Measurements from ENCODE around the gene PEF1.

The PEF1 gene, protein sequence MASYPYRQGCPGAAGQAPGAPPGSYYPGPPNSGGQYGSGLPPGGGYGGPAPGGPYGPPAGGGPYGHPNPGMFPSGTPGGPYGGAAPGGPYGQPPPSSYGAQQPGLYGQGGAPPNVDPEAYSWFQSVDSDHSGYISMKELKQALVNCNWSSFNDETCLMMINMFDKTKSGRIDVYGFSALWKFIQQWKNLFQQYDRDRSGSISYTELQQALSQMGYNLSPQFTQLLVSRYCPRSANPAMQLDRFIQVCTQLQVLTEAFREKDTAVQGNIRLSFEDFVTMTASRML

DNA sequence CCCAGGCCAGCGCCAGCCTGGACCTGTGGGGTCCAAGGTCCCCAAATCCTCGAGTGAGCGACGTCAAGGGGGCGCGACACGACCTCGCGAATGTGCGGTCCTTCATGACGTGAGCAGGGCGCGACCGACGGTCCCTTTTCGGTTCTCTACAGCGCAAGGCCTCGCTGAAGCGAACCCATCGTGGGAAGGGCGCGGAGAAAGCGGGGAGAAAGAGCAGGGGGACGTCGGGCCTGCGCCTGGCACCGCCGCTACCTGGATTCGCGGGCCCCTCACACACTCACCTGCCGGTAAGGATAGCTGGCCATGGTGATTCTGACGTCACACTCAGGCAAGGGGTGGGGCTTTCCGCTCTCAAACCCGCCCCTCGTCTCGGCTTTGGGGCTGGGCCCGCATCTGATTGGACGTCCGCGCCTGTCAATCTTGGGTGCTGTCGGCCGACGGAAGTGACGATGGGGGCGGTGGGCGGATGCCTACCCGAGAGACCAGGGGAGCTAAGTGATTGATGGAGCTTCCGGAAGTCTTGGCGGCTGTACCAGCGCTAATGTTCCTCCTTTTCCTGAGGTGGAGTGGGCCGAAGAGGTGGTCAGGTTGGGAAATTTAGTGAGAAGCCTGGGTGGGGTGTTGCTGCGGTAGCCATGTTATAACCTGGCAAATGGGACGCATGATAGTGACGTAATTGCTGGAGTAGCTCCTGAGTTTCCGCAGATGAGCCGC lies at the start of gene PEF1:
TSS of gene PEF1 (minus strand) at position 317 of the 714 bp plus-strand sequence. CDS start at position 305, 12 bp downstream.
- DNase-seq, result peak; percentile 100

DNA sequence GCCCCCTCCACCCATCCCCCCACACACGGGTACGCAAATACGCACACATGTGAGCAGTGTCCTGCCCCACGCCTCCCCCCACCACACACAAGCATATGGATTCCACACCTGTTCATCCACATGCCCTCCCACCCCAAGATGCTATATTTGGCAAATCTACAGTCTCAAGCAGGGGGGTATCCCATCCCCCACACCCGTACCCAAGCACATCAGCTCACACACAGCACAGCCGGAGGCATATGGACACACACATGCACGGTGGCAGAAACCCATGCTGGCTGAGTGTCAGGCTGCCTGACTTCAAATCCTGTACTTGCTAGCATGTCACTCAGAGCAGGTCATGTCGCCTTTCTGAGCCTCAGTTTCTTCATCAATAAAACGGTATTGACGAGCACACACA lies 48.6 kb upstream of the PEF1 start:
- no peak for DNase-seq

DNA sequence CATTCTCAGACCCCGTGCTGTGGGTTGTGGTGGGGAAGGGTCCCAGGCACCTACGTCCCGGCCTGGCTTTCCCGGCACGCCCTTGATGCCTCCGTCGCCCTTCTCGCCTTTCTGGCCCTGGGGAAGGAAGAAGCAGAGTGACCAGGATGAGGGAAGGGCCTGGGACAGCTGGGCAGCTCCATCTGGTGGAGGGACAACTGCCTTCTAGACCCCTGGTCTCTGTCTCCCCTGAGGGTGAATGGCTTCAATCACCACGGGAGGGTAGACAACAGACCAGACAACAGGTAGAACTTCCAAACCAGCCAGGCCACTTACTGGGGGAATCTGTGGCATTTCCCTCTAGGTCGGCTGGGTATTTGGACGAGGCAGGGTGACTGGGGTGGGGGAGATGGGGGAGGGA lies 47.3 kb upstream of the PEF1 start:
- DNase-seq, result no peak

DNA sequence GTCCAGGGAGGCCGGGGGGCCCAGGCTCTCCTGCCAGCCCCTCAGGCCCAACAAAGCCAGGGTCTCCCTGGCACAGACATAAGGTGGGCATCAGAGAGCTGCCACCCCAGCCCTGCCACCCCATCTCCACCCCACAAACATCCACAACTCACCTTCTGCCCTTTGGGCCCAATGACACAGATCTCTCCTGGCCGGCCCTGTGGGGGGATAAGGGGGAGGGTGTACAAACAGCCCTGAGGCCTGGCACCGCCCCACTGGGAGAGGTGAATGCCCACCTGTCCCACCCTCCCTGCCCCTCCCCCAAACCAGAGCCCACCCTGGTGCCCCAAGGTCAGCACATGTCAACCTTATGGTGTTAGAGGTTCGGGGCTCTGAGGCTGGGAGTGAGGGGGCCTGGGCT lies 46.8 kb upstream of the PEF1 start:
- DNase-seq, result no peak

- no peak for DNase-seq
Measured at GRCh38 chr1:31690921-31691320, 46.2 kb upstream of the PEF1 start.

DNA sequence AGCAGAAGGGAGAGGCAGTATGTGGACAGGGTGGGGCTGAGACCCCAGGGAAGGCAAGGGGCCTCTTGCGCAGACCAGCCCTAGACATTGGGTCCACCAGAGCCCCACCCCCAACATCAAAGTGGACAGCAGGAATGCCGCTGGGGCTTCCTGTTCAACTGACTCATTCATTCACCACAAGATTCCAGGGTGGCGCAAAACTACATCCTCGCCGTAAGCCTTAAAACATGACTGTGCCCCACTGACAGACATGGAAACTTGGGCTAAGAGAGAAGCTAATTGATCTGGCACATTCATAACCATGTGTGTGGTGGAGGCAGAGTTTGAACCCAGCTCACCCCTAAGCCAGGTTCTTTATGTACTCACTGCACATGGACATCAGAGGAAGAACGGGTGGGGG lies 45.2 kb upstream of the PEF1 start:
- DNase-seq, result no peak

DNA sequence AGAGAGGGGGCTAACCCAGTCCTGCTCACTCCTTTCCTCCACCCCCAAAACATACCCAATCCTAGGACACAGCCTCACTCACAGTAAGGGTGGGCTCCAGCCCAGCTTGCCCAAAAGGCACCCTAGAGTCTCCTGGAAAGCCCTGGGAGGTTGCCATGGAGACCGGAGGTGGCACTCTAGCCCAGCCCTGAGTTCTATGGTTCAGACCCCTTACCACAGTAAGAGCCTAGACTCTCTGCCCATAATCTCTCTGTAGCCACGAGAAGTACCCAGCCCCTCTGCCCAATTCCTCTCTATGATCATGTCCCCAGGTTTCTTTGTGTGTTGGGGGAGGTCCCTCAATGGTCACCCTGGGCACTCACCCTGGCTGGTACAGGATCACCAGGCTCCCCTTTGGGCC lies 44.7 kb upstream of the PEF1 start:
- no peak for DNase-seq

DNA sequence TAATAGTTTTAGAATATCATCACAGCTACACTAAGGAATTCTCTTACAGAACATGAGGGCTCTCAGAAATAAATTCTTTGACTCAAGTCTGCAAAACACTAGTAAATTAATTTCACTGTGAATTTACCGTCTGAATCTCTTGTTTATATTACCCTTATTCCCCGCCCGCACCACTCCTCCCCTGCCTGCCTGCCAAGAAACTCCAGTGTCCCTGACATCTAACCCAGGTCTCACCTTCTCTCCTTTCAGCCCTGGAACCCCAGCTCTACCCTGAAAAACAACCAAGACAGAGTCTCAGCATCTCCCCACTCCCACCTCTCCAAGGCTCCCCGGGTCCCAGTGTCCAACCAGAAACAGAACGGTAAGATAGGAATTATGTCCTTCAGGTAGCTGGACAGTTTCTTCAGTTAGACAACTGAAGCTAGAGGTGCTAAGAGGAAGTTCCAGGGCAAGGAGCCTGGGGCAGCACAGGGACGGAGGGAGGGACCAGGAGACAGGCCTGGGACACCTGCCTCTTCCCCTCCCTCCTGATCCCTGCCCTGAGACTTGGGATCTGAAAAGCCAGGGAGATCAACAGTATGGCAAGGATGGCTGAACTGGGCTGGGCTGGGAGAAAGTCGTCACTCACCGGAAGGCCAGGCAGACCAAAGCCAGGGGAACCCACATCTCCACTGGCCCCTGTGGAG lies 43.7 kb upstream of the PEF1 start:
- DNase-seq, result no peak

- DNase-seq, result no peak
Measured at GRCh38 chr1:31687601-31688000, 42.9 kb upstream of the PEF1 start.

GRCh38 chr1:31685795-31686194 lies 41.1 kb upstream of the PEF1 start:
- no peak for DNase-seq

GRCh38 chr1:31683997-31684396 lies 39.3 kb upstream of the PEF1 start:
- DNase-seq, result no peak

DNA sequence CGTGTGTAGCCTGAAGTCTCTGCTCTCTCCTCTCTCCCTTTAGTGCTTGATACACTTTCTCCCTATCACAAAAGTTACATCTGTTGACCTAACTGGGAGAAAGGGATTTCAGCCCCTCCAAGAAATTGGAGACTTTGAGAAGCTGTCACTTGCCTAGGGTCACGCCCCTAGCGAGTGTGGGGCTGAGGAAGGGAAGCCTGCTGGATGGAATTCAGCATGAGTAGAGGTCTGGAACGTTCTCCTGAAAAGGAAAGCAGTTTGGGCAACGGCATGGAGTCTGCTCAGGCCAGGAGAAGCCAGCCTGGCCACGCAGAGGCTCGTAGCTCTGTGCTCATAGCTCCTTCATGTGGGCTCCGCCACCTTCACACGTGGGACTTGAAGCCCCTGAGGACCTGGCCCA lies 36.7 kb upstream of the PEF1 start:
- no peak for DNase-seq

DNA sequence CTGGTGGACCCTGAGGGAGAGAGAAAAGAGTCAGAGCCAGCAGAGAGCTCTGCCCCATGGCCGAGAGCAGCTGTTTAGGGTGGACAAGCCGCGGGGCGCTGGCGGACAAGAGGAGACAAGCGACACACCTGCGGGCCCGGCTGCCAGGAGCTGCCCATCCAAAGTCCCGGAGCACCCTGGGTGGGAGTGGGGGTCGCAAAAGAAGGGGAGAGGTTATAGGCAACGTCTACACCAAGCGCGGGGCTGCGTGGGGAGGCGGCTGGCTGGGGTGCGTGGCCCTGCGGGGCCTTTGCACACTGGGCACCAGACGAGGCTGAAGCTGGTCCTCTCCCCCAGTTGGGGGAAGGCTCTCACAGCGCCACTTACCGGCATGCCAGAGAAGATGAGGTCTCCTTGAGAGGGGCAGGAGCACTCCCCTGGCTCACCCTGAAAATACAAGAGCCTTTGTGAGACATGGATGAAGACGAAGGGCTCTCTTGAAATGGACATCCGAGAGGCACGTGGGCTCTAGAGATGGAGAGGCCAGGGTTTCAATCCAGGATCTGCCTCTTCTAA lies 35.1 kb upstream of the PEF1 start:
- DNase-seq, result no peak

GRCh38 chr1:31679091-31679490 lies 34.4 kb upstream of the PEF1 start:
- no peak for DNase-seq

GRCh38 chr1:31678681-31679080 lies 34.0 kb upstream of the PEF1 start:
- no peak for DNase-seq

DNA sequence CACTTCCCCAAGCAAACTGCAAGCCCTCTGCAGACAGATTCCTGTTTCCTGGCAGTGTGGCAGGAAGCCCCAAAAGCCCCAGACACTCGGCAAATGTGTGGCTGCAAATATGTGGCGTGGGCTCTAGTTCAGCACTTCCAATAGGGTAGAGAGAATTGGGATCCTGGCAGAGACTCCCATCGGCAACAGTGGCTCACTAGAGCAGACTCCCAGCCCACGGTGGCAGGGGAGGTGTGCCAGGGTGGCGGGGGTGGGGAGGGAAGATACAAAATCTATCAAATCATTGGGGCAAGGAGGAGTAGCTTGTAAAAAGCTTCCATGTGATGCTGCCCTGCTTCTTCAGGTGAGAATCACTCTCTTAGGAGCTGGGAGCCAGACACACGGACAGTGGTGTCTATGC lies 33.3 kb upstream of the PEF1 start:
- no peak for DNase-seq

DNA sequence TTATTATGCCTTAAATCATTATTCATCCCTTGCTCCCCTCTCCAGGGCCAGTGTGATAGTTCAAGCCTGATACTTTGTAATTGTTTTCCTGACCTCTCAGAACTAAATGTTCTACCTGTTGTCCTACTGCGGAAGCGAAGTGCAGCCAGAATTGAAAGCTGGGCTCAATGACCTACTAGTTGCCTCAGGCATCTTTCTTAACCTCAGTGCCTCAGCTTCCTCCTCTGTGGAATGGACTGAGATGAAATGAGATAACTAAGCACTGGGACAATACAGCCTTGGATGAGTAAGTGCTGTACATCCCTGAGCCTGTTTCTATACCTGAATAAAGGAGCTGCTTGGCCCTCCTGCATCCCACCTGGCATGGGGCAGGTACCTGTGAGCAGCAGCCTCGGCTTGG lies 32.7 kb upstream of the PEF1 start:
- DNase-seq, result no peak

GRCh38 chr1:31675756-31676155 lies 31.1 kb upstream of the PEF1 start:
- no peak for DNase-seq

DNA sequence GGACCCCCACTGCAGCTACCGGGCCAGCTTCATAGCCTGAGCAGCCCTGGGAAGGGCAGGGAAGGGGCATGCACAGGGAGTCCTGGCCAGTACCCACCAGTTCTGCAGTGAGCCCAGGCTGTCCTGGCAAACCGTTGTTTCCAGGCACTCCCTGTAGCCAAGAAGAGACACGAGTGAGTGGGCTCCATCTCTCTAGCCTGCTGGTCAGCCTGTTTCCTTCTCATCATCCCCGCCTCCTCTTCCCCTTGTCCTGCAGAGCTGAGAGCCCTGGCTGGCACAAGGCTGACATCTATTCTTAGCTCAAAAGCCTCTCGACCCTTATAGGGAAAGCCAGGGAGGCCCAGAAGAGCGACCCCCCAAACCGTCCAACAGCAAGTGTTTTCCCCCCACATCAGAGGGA lies 30.5 kb upstream of the PEF1 start:
- DNase-seq, result no peak

- DNase-seq, result no peak
Measured at GRCh38 chr1:31674626-31675025, 29.9 kb upstream of the PEF1 start.

DNA sequence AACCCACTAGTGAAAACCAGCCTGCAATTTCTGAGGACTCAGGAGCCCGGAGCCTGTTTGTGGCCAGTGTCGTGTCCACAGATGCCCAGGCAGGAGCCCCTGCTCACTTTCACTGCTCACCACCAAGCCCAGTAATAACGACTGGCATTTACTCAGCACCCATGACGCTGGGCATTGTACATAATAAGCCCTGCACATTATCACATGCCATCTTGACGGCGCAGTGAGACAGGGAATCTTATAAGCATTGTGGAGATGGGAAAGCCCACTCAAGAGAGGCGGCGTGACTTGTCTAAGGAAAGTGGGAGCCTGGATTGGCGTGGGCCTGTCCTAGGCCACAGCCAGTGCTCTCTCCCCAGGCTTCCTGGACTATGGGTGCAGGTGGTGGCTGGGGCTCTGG lies 28.8 kb upstream of the PEF1 start:
- DNase-seq, result no peak

DNA sequence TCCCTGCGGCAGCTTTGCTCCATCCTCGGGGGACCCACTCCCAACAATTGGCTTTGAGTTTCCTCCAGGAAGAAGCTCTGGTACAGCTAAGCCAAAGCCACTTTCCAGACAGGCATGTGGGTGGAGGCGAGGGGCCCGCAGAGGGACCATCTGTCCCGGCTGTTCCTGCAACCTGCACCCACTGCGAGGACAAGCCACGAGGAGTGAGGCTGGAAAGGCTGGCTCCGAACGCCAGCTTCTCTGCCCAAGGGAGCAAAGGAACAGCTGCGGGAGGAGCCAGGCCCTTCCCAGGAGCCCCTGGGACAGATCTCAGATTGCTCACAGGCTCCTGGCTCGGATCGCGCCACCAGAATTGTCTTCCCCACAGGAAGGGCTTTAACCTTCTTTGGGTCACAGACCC lies 28.3 kb upstream of the PEF1 start:
- DNase-seq, result no peak

DNA sequence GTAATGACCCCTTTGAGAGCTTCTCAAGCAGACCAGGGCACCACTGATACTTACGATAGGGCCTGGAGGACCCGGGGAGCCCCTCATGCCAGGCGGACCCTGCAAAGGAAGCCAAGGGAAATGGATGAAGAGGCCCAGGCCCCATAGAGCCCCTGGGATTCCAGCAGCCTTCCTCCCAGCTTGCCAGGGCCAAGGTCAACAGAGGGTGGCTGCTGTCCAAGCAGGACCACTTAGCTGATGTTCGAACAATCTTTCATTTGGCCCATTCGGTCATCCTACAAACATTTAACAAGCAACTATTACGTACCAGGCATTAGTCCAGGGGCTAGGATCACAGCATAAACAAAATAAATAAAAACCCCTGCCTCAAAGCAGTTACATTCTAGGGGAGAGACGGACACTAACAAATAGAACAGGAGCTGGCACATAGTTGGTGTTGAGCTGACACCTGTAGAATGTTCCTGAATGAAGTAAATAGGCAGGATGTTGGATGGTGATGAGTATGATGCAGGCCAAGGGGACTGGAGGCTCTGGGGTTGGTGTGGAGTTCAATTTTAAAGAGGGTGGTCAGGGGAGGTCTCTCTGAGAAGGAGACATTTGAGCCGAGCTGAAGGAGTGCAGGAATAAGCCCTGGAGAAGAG lies 27.0 kb upstream of the PEF1 start:
- DNase-seq, result no peak
